Breast epithelium (tissue), 3 donors: ENCODE results near the gene ITGA8.

Experiments used
- POLR2A ChIP-seq: fragments of 450-650 bp; IDR thresholded peaks from one replicate; pipeline ENCODE4 v1.6.1; 2016; ENCODE audit warnings: antibody characterized with exemption, mild to moderate bottlenecking, moderate library complexity
- POLR2AphosphoS5 ChIP-seq, 3 donors: sonication (generic); formaldehyde crosslinking; IDR thresholded peaks; one replicate each; pipeline ENCODE4 v1.6.1; 2017; ENCODE audit warnings: antibody characterized with exemption in 3 of 3
- TF ChIP-seq, protein P1 (sequence below), 3 donors: fragments of 450-650 bp; IDR thresholded peaks; one replicate each; pipeline ENCODE4 v1.5.1; 2016 to 2017; ENCODE audit warnings: antibody characterized with exemption in 3 of 3, mild to moderate bottlenecking in 3 of 3, moderate library complexity in 3 of 3

DNA sequence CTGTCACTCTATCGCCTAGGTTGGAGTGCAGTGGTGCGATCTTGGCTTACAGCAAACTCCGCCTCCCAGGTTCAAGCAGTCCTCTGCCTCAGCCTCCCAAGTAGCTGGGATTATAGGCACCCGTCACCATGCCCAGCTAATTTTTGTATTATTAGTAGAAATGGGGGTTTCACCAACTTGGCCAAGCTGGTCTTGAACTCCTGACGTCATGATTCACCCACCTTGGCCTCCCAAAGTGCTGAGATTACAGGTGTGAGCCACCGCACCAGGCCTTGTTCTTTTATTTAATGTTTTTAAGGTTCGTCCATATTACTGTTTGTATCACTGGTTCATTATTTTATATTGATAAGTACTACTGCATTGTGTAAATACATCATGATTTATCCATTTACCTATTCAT is 10.2 kb upstream of the ITGA8 start:
- TF ChIP-seq, protein P1, sequence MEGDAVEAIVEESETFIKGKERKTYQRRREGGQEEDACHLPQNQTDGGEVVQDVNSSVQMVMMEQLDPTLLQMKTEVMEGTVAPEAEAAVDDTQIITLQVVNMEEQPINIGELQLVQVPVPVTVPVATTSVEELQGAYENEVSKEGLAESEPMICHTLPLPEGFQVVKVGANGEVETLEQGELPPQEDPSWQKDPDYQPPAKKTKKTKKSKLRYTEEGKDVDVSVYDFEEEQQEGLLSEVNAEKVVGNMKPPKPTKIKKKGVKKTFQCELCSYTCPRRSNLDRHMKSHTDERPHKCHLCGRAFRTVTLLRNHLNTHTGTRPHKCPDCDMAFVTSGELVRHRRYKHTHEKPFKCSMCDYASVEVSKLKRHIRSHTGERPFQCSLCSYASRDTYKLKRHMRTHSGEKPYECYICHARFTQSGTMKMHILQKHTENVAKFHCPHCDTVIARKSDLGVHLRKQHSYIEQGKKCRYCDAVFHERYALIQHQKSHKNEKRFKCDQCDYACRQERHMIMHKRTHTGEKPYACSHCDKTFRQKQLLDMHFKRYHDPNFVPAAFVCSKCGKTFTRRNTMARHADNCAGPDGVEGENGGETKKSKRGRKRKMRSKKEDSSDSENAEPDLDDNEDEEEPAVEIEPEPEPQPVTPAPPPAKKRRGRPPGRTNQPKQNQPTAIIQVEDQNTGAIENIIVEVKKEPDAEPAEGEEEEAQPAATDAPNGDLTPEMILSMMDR (IDR thresholded peaks at IDR 0.05) = no peak
- TF ChIP-seq POLR2A (no peak), POLR2AphosphoS5 (IDR thresholded peaks at IDR 0.05) (no peak)
